Measurements from ENCODE around the gene STX18.
A peak's percentile ranks its signal among the peaks of the same experiment; 100 is the strongest.
"Not testable (repeated sequence)": the region's sequence is repeated elsewhere in the genome, so short reads cannot be mapped to it uniquely, and the experiment has no call there.

STX18 gene

GRCh38 chr4:4554234-4554633 lies 12.4 kb upstream of the STX18 start:
- DNase-seq (ENCODE audit: low spot score) = no peak

- DNase-seq (ENCODE audit: low spot score) = not testable (repeated sequence)
Observed at GRCh38 chr4:4552042-4552441, 10.2 kb upstream of the STX18 start.

- not testable (repeated sequence) for DNase-seq (ENCODE audit: low spot score)
Observed at GRCh38 chr4:4550161-4550560, 8.3 kb upstream of the STX18 start.

- DNase-seq (ENCODE audit: low spot score) = no peak
Observed at GRCh38 chr4:4549534-4549933, 7.7 kb upstream of the STX18 start.

GRCh38 chr4:4542774-4543485 lies 1.1 kb upstream of the STX18 start:
- DNase-seq (ENCODE audit: low spot score) = no peak

- DNase-seq (ENCODE audit: low spot score) = peak; percentile 14
Observed at GRCh38 chr4:4541040-4541631, 712 bp downstream of the STX18 start.

GRCh38 chr4:4539481-4539880 lies 2.4 kb downstream of the STX18 start:
- DNase-seq (ENCODE audit: low spot score) = no peak

- no peak for DNase-seq (ENCODE audit: low spot score)
Observed at GRCh38 chr4:4535590-4535989, 6.3 kb downstream of the STX18 start.

- DNase-seq (ENCODE audit: low spot score) = no peak
Observed at GRCh38 chr4:4534515-4535145, 7.2 kb downstream of the STX18 start.

GRCh38 chr4:4533461-4534169 lies 8.2 kb downstream of the STX18 start:
- DNase-seq (ENCODE audit: low spot score) = no peak

GRCh38 chr4:4532371-4533154 lies 9.3 kb downstream of the STX18 start:
- DNase-seq (ENCODE audit: low spot score) = no peak

- no peak for DNase-seq (ENCODE audit: low spot score)
Observed at GRCh38 chr4:4529392-4529791, 12.5 kb downstream of the STX18 start.

GRCh38 chr4:4526401-4526800 lies 15.4 kb downstream of the STX18 start:
- no peak for DNase-seq (ENCODE audit: low spot score)

- DNase-seq (ENCODE audit: low spot score) = no peak
Observed at GRCh38 chr4:4524364-4524763, 17.5 kb downstream of the STX18 start.

GRCh38 chr4:4521731-4522130 lies 20.1 kb downstream of the STX18 start:
- DNase-seq (ENCODE audit: low spot score) = no peak

- no peak for DNase-seq (ENCODE audit: low spot score)
Observed at GRCh38 chr4:4521136-4521535, 20.7 kb downstream of the STX18 start.

GRCh38 chr4:4519297-4519894 lies 22.5 kb downstream of the STX18 start:
- no peak for DNase-seq (ENCODE audit: low spot score)

- no peak for DNase-seq (ENCODE audit: low spot score)
Observed at GRCh38 chr4:4518747-4519146, 23.1 kb downstream of the STX18 start.

GRCh38 chr4:4514786-4515185 lies 27.1 kb downstream of the STX18 start:
- no peak for DNase-seq (ENCODE audit: low spot score)

GRCh38 chr4:4512282-4512681 lies 29.6 kb downstream of the STX18 start:
- DNase-seq (ENCODE audit: low spot score) = no peak

GRCh38 chr4:4510641-4511040 lies 31.2 kb downstream of the STX18 start:
- DNase-seq (ENCODE audit: low spot score) = not testable (repeated sequence)

- DNase-seq (ENCODE audit: low spot score) = no peak
Observed at GRCh38 chr4:4509521-4509920, 32.3 kb downstream of the STX18 start.
